HepG2 (cell line): ENCODE measurements around the gene INTU. TPM values are rescaled to one million over a fixed set of nuclear protein-coding genes. Genes with fewer than 3 reads are reported as not detected.
A peak's percentile ranks its signal among the peaks of the same experiment; 100 is the strongest.

Experiments
- AHR ChIP-seq: IDR thresholded peaks from 2 replicates; pipeline ENCODE4 v1.6.1; 2018; ENCODE audit warnings: missing genetic modification reagents, missing compliant biosample characterization
- AKAP8 ChIP-seq: sonication (generic); formaldehyde crosslinking; IDR thresholded peaks from 2 replicates; pipeline ENCODE4 v1.5.1; 2020; ENCODE audit warnings: mild to moderate bottlenecking, missing genetic modification reagents
- ARNT ChIP-seq: fragments of 450-650 bp; IDR thresholded peaks from 2 replicates; pipeline ENCODE4 v1.6.1; 2017
- GABPB1 ChIP-seq: IDR thresholded peaks from 2 replicates; pipeline ENCODE4 v1.6.1; 2016; ENCODE audit warnings: mild to moderate bottlenecking, missing genetic modification reagents, moderate library complexity, missing compliant biosample characterization
- MEF2D ChIP-seq: sonication (generic); formaldehyde crosslinking; IDR thresholded peaks from 2 replicates; pipeline ENCODE4 v1.5.1; 2020; ENCODE audit warnings: mild to moderate bottlenecking, missing genetic modification reagents
- MYPOP ChIP-seq: sonication (generic); formaldehyde crosslinking; IDR thresholded peaks from 2 replicates; pipeline ENCODE4 v1.8.1; 2023; ENCODE audit warnings: mild to moderate bottlenecking, moderate library complexity, missing genetic modification reagents
- PAX8 ChIP-seq: sonication (generic); formaldehyde crosslinking; IDR thresholded peaks from 2 replicates; pipeline ENCODE4 v1.8.0; 2022; ENCODE audit warnings: mild to moderate bottlenecking, missing genetic modification reagents, borderline replicate concordance
- PITX1 ChIP-seq: sonication (generic); formaldehyde crosslinking; IDR thresholded peaks from 2 replicates; pipeline ENCODE4 v1.5.1; 2020; ENCODE audit warnings: mild to moderate bottlenecking, missing genetic modification reagents
- RNF2 ChIP-seq: fragments of 450-650 bp; conservative IDR thresholded peaks from 2 replicates; pipeline ENCODE4 v1.6.1; 2016; ENCODE audit warnings: low read depth
- SETDB1 ChIP-seq: sonication (generic); formaldehyde crosslinking; IDR thresholded peaks from 2 replicates; pipeline ENCODE4 v1.5.1; 2020; ENCODE audit warnings: missing genetic modification reagents, mild to moderate bottlenecking, borderline replicate concordance
- THYN1 ChIP-seq: sonication (generic); formaldehyde crosslinking; IDR thresholded peaks from 2 replicates; pipeline ENCODE4 v1.8.1; 2023; ENCODE audit warnings: low read depth, mild to moderate bottlenecking, moderate library complexity, missing genetic modification reagents, borderline replicate concordance
- ZBTB21 ChIP-seq: sonication (generic); formaldehyde crosslinking; IDR thresholded peaks from 2 replicates; pipeline ENCODE4 v1.4.0; 2020; ENCODE audit warnings: missing genetic modification reagents
- ZBTB43 ChIP-seq: sonication (generic); formaldehyde crosslinking; conservative IDR thresholded peaks from 2 replicates; pipeline ENCODE4 v1.4.0; 2020; ENCODE audit warnings: missing genetic modification reagents
- ZFP36 ChIP-seq: fragments of 150-350 bp; IDR thresholded peaks from 2 replicates; pipeline ENCODE4 v1.6.1; 2018; ENCODE audit warnings: borderline replicate concordance, low read length, low read depth; ENCODE audit not compliant: partially characterized antibody
- ZNF143 ChIP-seq: sonication (generic); formaldehyde crosslinking; IDR thresholded peaks from 2 replicates; pipeline ENCODE4 v1.4.0; 2020; ENCODE audit warnings: missing genetic modification reagents
- ZNF18 ChIP-seq: sonication (generic); formaldehyde crosslinking; IDR thresholded peaks from 2 replicates; pipeline ENCODE4 v1.8.0; 2022; ENCODE audit warnings: mild to moderate bottlenecking, missing genetic modification reagents; ENCODE audit not compliant: insufficient replicate concordance
- ZNF232 ChIP-seq: sonication (generic); formaldehyde crosslinking; IDR thresholded peaks from 2 replicates; pipeline ENCODE4 v1.4.0; 2020; ENCODE audit warnings: missing genetic modification reagents, borderline replicate concordance
- ZNF326 ChIP-seq: sonication (generic); formaldehyde crosslinking; IDR thresholded peaks from 2 replicates; pipeline ENCODE4 v1.4.0; 2020; ENCODE audit warnings: missing genetic modification reagents, borderline replicate concordance
- ZNF354B ChIP-seq: sonication (generic); formaldehyde crosslinking; IDR thresholded peaks from 2 replicates; pipeline ENCODE4 v1.8.0; 2022; ENCODE audit warnings: mild to moderate bottlenecking, missing genetic modification reagents
- ZNF414 ChIP-seq: sonication (generic); formaldehyde crosslinking; IDR thresholded peaks from 2 replicates; pipeline ENCODE4 v1.5.0; 2020; ENCODE audit warnings: missing genetic modification reagents
- ZNF569 ChIP-seq: sonication (generic); formaldehyde crosslinking; IDR thresholded peaks from 2 replicates; pipeline ENCODE4 v1.5.0; 2020; ENCODE audit warnings: mild to moderate bottlenecking, missing genetic modification reagents, moderate library complexity, borderline replicate concordance
- ZNF589 ChIP-seq: sonication (generic); formaldehyde crosslinking; conservative IDR thresholded peaks from 2 replicates; pipeline ENCODE4 v1.8.0; 2022; ENCODE audit warnings: mild to moderate bottlenecking, moderate library complexity, missing genetic modification reagents
- ZNF784 ChIP-seq: sonication (generic); formaldehyde crosslinking; IDR thresholded peaks from 2 replicates; pipeline ENCODE4 v1.5.1; 2020; ENCODE audit warnings: missing genetic modification reagents, mild to moderate bottlenecking, borderline replicate concordance
- ZNF883 ChIP-seq: sonication (generic); formaldehyde crosslinking; IDR thresholded peaks from 2 replicates; pipeline ENCODE4 v1.5.1; 2020; ENCODE audit warnings: mild to moderate bottlenecking, missing genetic modification reagents; ENCODE audit errors: not compliant biosample characterization
- polyA plus RNA-seq, 8 experiments: library from polyadenylated mRNA; depleted of rRNA in 3 of 8; stranded (reverse) in 7 of 8; unstranded in 1 of 8; fragments of >200 nt; fragmentation: Illumina TruSeq in 4 of 8; extraction: Trizol in 4 of 8; gene quantifications; 2 replicates each; pipeline versions ENCODE4 v1.2.1 to v1.2.3, GENCODE V29; 2011 to 2016; ENCODE audit warnings: low read depth in 4 of 8, missing spikeins in 1 of 8, mixed read lengths in 1 of 8; ENCODE audit not compliant: insufficient read depth in 1 of 8
- total RNA-seq, 5 experiments: library from RNA; depleted of rRNA; stranded (reverse); fragments of >200 nt; fragmentation: Illumina TruSeq; extraction: Trizol; gene quantifications; 2 replicates each; pipeline ENCODE4 v1.2.3, GENCODE V29; 2016; ENCODE audit warnings: low read depth in 1 of 5

INTU gene
- total and polyA plus RNA-seq, 2 of the 13 experiments (the other 11 are each of a cell fraction or from before 2014, with no cell fraction given): 5.3 to 6.2 TPM

- TF ChIP-seq ZFP36 (no peak), PITX1 (CRISPR knock-in tag) (peak; percentile 14; the same call in 1 of the 2 replicates), ZNF326 (CRISPR knock-in tag) (no peak), ZNF232 (CRISPR knock-in tag) (no peak), MEF2D (no peak), ZNF883 (peak; percentile 59), ZNF569 (CRISPR knock-in tag) (no peak), GABPB1 (CRISPR knock-in tag) (no peak; the same call in 1 of the 2 replicates), ZNF589 (CRISPR knock-in tag) (no peak), ZNF18 (no peak), MYPOP (CRISPR knock-in tag) (peak; percentile 67; the same call in 1 of the 2 replicates), AKAP8 (no peak), AHR (CRISPR knock-in tag) (no peak), ZNF143 (CRISPR knock-in tag) (0 out of 2 replicates have a peak, but pooled peaks have one; percentile 23), RNF2 (peak; percentile 80), THYN1 (no peak), ARNT (no peak), SETDB1 (CRISPR knock-in tag) (no peak), ZNF354B (CRISPR knock-in tag) (no peak), ZBTB43 (CRISPR knock-in tag) (no peak), ZBTB21 (CRISPR knock-in tag) (no peak), ZNF784 (CRISPR knock-in tag) (no peak), PAX8 (CRISPR knock-in tag) (no peak), ZNF414 (no peak)
These were observed 9.6 kb upstream of the INTU start (continued) for GRCh38 chr4:127622921-127623796.
